HG03342 (cell line): ENCODE results near the gene RPL13.
"Not testable (repeated sequence)": the region's sequence is repeated elsewhere in the genome, so short reads cannot be mapped to it uniquely, and the experiment has no call there.

ENCODE experiments used
- ATAC-seq: cut with Tn5 transposase; IDR thresholded peaks from one replicate; pipeline ENCODE4 v1.9.1; 2021; ENCODE audit warnings: mild to moderate bottlenecking, moderate library complexity; ENCODE audit not compliant: unreplicated experiment

Gene RPL13

GRCh38 chr16:89561884-89562599, 1.6 kb downstream of the RPL13 start:
- ATAC-seq: no peak

- no peak for ATAC-seq
These were observed 2.5 kb downstream of the RPL13 start for GRCh38 chr16:89562939-89563338.

GRCh38 chr16:89563639-89564392, 3.3 kb downstream of the RPL13 start:
- ATAC-seq: no peak

- no peak for ATAC-seq
These were observed 4.2 kb downstream of the RPL13 start for GRCh38 chr16:89564476-89565255.

GRCh38 chr16:89565256-89565505, 4.7 kb downstream of the RPL13 start:
- ATAC-seq: no peak

- ATAC-seq: no peak
These were observed 5.3 kb downstream of the RPL13 start for GRCh38 chr16:89565506-89566372.

- ATAC-seq: no peak
These were observed 7.4 kb downstream of the RPL13 start for GRCh38 chr16:89567656-89568594.

- no peak for ATAC-seq
These were observed 9.2 kb downstream of the RPL13 start for GRCh38 chr16:89569506-89570341.

GRCh38 chr16:89570342-89570923, 10.0 kb downstream of the RPL13 start:
- no peak for ATAC-seq

- not testable (repeated sequence) for ATAC-seq
These were observed 10.6 kb downstream of the RPL13 start for GRCh38 chr16:89570983-89571598.

- ATAC-seq: no peak
These were observed 11.2 kb downstream of the RPL13 start for GRCh38 chr16:89571636-89572035.

GRCh38 chr16:89572073-89572484, 11.6 kb downstream of the RPL13 start:
- ATAC-seq: no peak

GRCh38 chr16:89572485-89573205, 12.2 kb downstream of the RPL13 start:
- ATAC-seq: no peak

- ATAC-seq: no peak
These were observed 13.6 kb downstream of the RPL13 start for GRCh38 chr16:89573826-89574680.

GRCh38 chr16:89574681-89575246, 14.3 kb downstream of the RPL13 start:
- ATAC-seq: no peak
